Measurements from ENCODE around the gene GPALPP1. TPM values are rescaled to one million over a fixed set of nuclear protein-coding genes. Genes with fewer than 3 reads are reported as not detected.

The GPALPP1 gene
- total and polyA plus RNA-seq, 3 experiments from 2014 or later, result 18.3 to 29.8 (median 26.6) TPM

DNA sequence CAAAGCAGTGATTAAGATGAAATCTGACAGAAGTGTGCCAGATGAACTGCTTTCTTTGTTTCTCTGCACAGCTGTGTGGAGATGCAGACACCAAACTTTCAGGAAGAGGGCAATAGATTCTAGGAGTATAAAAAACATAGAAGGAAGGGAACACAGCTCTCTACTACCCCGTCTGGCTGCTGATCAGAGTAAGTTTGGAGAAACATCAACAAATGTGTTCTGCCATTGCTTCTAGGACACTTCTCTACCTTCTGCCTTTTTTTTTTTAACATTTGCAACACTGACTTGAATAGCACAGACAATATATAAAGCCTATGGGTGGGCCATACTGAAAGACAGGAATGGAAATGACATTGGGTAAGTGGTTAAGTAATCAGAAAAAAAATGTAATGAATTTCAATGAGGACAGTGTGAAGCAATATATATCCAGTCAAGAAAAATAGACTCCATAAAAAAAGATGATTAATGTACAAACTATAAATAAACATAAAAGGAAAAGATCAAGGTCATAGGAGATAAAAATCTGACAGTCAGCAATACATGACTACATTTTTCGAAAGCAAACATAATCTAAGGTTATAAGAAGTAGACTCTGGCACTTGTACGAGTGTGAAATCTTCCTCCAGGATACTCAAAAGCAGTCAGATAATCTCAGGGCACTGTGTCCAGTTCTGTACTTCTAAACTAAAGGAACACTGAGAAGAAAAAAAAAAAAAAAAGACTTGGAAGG, 21.5 kb upstream of the GPALPP1 start:
- H3K9me3 Mint-ChIP-seq, result peaks cover 0 to 4% (median 0%) of the 10 kb centered on the region in 5 donors
- H3K4me3 ChIP-seq (ENCODE audit: low read length), result no peak overlapping the region
- H3K27me3 ChIP-seq (ENCODE audit: insufficient read depth, low read length, poor library complexity, severe bottlenecking), result no peaks in the 10 kb centered on the region
- no peaks in the 10 kb centered on the region for H3K27me3 Mint-ChIP-seq
- DNase-seq, result no peak
- no peaks in the 10 kb centered on the region for H3K4me1 Mint-ChIP-seq
- ChIA-PET CTCF (no interaction called here), POLR2A (no interaction called here)
- no peak overlapping the region for H3K27ac ChIP-seq (ENCODE audit: low read depth, low read length)
- H3K27ac Mint-ChIP-seq, result peak overlapping the region in 3 of 8 donors; percentile 5 to 55 (median 6)
- H3K4me3 Mint-ChIP-seq, result no peak overlapping the region
- peaks cover 9% of the 10 kb centered on the region for H3K36me3 ChIP-seq (ENCODE audit: insufficient read depth, low read length)
- no peaks in the 10 kb centered on the region for H3K4me1 ChIP-seq (ENCODE audit: insufficient read depth, low read length)
- H3K36me3 Mint-ChIP-seq, result peaks cover 22 to 54% (median 29%) of the 10 kb centered on the region in 3 donors
- H3K9me3 ChIP-seq (ENCODE audit: low read length), result no peaks in the 10 kb centered on the region

GRCh38 chr13:44968434-44968815, 20.9 kb upstream of the GPALPP1 start:
- POLR2A ChIA-PET, result no interaction called here
- H3K4me1 Mint-ChIP-seq, result no peaks in the 10 kb centered on the region
- peaks cover 7% of the 10 kb centered on the region for H3K36me3 ChIP-seq (ENCODE audit: insufficient read depth, low read length)

GRCh38 chr13:44969551-44970484, 19.5 kb upstream of the GPALPP1 start:
- peaks cover 5 to 36% (median 19%) of the 10 kb centered on the region in 3 donors for H3K36me3 Mint-ChIP-seq

More at GRCh38 chr13:44968434-44968815, 20.9 kb upstream of the GPALPP1 start:
- Histone ChIP-seq H3K9me3 (ENCODE audit: low read length) (no peaks in the 10 kb centered on the region), H3K4me3 (ENCODE audit: low read length) (no peak overlapping the region), H3K27ac (ENCODE audit: low read depth, low read length) (no peak overlapping the region), H3K27me3 (ENCODE audit: insufficient read depth, low read length, poor library complexity, severe bottlenecking) (no peaks in the 10 kb centered on the region), H3K4me1 (ENCODE audit: insufficient read depth, low read length) (no peaks in the 10 kb centered on the region)
- Mint-ChIP-seq H3K27me3 (no peaks in the 10 kb centered on the region), H3K4me3 (no peak overlapping the region), H3K9me3 (no peaks in the 10 kb centered on the region), H3K36me3 (peaks cover 16 to 49% (median 24%) of the 10 kb centered on the region in 3 donors), H3K27ac (peak overlapping the region in 2 of 8 donors; percentile 5 to 55)
- DNase-seq, result no peak
- CTCF ChIA-PET, result interaction anchor here (2.6 kb wide), 1 partner anchor 485 kb away, joined by 15 read pairs; no protein-coding TSS in a partner anchor

DNA sequence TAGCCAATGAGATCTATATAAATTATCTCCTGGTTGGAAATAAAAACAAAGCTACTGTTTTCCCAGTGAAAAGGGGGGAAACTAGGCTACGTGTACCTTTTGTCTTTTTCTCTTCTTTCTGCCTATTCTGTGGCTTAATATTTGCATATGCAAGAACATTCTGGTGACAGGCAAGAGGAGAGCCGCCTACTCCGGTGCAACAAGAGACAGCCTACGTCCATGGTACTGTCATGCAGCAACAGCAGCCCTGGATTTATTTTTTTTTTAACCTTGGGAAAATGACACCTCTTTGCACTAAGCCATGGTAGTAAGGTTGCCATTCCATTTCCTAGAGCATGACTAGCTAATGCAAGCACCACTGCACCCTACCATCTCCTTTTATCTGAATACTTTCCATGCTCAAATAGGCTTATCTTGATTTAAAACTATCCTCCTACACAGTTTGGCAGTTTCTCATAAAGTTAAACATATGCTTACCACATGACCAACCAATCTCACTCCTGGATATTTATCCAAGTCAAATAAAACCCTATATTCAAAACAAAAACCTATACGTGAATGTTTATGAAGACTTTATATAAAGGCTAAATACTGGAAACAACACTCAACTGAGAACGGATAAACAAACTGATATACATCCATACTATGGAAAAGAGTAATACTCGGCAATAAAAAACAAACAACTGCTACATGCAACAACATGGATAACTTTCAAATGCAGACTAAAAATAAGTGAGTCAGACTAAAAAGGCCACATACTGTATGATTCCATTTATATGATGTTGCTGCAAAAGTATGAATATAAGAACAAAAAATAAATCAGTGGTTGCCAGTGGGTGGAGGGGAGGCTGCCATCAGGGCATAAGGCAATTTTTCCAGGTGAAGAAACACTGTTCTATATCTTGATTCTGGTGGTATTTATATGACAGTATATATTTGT, 17.4 kb upstream of the GPALPP1 start:
- H3K4me1 Mint-ChIP-seq, result no peaks in the 10 kb centered on the region
- H3K4me3 Mint-ChIP-seq, result no peak overlapping the region
- peaks cover 0 to 30% (median 16%) of the 10 kb centered on the region in 3 donors for H3K36me3 Mint-ChIP-seq
- peak overlapping the region in 2 of 8 donors; percentile 3 to 14 for H3K27ac Mint-ChIP-seq
- H3K27me3 ChIP-seq (ENCODE audit: insufficient read depth, low read length, poor library complexity, severe bottlenecking), result no peaks in the 10 kb centered on the region
- no peak overlapping the region for H3K27ac ChIP-seq (ENCODE audit: low read depth, low read length)
- H3K4me3 ChIP-seq (ENCODE audit: low read length), result no peak overlapping the region
- no peaks in the 10 kb centered on the region for H3K9me3 Mint-ChIP-seq
- no peaks in the 10 kb centered on the region for H3K9me3 ChIP-seq (ENCODE audit: low read length)
- ChIA-PET POLR2A (no interaction called here), CTCF (interaction anchor here (1.4 kb wide), 1 partner anchor 491 kb away, joined by 4 read pairs; no protein-coding TSS in a partner anchor)
- no peak for DNase-seq
- H3K36me3 ChIP-seq (ENCODE audit: insufficient read depth, low read length), result no peaks in the 10 kb centered on the region
- no peaks in the 10 kb centered on the region for H3K27me3 Mint-ChIP-seq
- no peaks in the 10 kb centered on the region for H3K4me1 ChIP-seq (ENCODE audit: insufficient read depth, low read length)

More at GRCh38 chr13:44969551-44970484, 19.5 kb upstream of the GPALPP1 start:
- Histone ChIP-seq H3K4me3 (ENCODE audit: low read length) (no peak overlapping the region), H3K9me3 (ENCODE audit: low read length) (no peaks in the 10 kb centered on the region), H3K36me3 (ENCODE audit: insufficient read depth, low read length) (no peaks in the 10 kb centered on the region), H3K27ac (ENCODE audit: low read depth, low read length) (no peak overlapping the region), H3K27me3 (ENCODE audit: insufficient read depth, low read length, poor library complexity, severe bottlenecking) (no peaks in the 10 kb centered on the region), H3K4me1 (ENCODE audit: insufficient read depth, low read length) (no peaks in the 10 kb centered on the region)
- Mint-ChIP-seq H3K27ac (no peak overlapping the region), H3K4me3 (no peak overlapping the region), H3K4me1 (no peaks in the 10 kb centered on the region), H3K27me3 (no peaks in the 10 kb centered on the region), H3K9me3 (no peaks in the 10 kb centered on the region)
- DNase-seq, result peak in 2 of 5 donors; percentile 15 to 17
- CTCF ChIA-PET, result interaction anchor here (0.7 to 2.6 kb wide), 4 partner anchors 480 to 838 kb away, joined by 3 to 15 read pairs (median 4); no protein-coding TSS in a partner anchor
- POLR2A ChIA-PET, result no interaction called here

DNA sequence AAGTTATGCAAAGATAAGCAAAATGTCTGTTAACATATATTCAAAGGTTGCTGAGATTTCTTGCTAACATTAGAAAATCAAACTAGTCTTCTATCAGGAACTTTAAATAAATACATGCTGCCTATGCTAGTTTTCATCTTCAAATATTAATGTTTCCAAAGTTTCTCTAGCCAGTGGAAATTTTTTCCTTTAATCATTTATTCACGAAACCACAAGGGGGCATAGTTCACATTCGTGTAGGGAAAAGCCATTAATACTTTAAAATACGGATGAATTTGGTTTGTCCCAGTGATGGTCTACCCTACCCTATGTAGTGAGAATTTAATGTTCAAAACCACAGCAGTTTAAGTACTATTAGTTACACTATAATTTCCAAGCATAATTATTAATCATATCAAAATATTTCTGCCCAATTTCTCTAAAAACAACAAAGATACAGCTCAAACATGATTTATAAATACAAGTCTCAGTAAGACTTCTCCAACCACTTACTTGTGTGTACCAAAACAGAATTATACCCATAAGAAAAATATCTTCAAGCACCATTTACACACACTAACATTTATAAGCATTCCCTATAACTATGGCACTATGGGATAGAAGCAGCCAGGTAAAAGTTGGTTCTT, 16.3 kb upstream of the GPALPP1 start:
- Histone ChIP-seq H3K27me3 (ENCODE audit: insufficient read depth, low read length, poor library complexity, severe bottlenecking) (no peaks in the 10 kb centered on the region), H3K4me3 (ENCODE audit: low read length) (no peak overlapping the region), H3K4me1 (ENCODE audit: insufficient read depth, low read length) (no peaks in the 10 kb centered on the region), H3K36me3 (ENCODE audit: insufficient read depth, low read length) (peaks cover 3% of the 10 kb centered on the region), H3K27ac (ENCODE audit: low read depth, low read length) (no peak overlapping the region), H3K9me3 (ENCODE audit: low read length) (no peaks in the 10 kb centered on the region)
- Mint-ChIP-seq H3K36me3 (peaks cover 0 to 33% (median 10%) of the 10 kb centered on the region in 3 donors), H3K27ac (no peak overlapping the region), H3K4me1 (no peaks in the 10 kb centered on the region), H3K9me3 (no peaks in the 10 kb centered on the region), H3K4me3 (no peak overlapping the region), H3K27me3 (no peaks in the 10 kb centered on the region)
- POLR2A ChIA-PET, result no interaction called here
- CTCF ChIA-PET, result interaction anchor here (2.2 kb wide), 1 partner anchor 490 kb away, joined by 9 read pairs; no protein-coding TSS in a partner anchor
- no peak for DNase-seq

DNA sequence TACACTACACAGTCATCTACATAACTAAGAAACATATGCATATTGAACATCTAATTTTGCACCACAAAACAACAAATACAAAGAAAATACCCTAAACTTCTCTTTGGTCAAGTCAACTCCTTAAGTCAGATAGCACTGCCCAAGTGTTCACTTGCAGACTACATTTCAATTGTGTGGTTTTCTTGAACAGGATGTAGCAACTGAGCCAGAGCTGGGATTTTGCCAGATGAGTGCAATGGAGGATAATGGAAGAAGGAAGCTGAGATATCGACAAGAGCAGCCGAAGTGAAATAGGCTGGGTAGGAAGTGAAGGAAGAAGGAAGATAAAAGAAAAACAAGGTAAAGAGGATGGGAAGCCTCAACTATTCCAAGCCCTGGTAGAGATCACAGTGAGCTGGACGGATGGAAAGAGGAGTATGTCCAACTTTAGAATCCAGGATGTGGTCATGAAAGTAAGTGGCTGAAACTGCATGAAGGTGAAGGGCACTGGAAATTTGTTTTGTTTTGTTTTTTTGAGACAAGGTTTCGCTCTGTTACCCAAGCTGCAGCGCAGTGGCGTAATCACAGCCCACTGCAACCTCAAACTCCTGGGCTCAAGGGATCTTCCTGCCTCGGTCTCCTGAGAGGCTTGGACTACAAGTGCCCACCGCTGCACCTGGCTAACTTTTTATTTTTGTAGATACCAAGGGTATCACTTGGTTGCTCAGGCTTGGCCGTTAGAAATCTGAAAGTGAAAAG, 15.1 kb upstream of the GPALPP1 start:
- H3K36me3 ChIP-seq (ENCODE audit: insufficient read depth, low read length), result peaks cover 14% of the 10 kb centered on the region
- no peak overlapping the region for H3K4me3 ChIP-seq (ENCODE audit: low read length)
- ChIA-PET POLR2A (no interaction called here), CTCF (interaction anchor here (0.9 to 2.2 kb wide), 2 partner anchors 57 to 491 kb away, joined by 3 to 9 read pairs; no protein-coding TSS in a partner anchor)
- DNase-seq, result no peak
- Mint-ChIP-seq H3K4me3 (no peak overlapping the region), H3K4me1 (no peaks in the 10 kb centered on the region), H3K36me3 (peaks cover 0 to 37% (median 9%) of the 10 kb centered on the region in 3 donors), H3K27me3 (no peaks in the 10 kb centered on the region), H3K27ac (no peak overlapping the region), H3K9me3 (no peaks in the 10 kb centered on the region)
- no peak overlapping the region for H3K27ac ChIP-seq (ENCODE audit: low read depth, low read length)
- H3K9me3 ChIP-seq (ENCODE audit: low read length), result no peaks in the 10 kb centered on the region
- no peaks in the 10 kb centered on the region for H3K4me1 ChIP-seq (ENCODE audit: insufficient read depth, low read length)
- H3K27me3 ChIP-seq (ENCODE audit: insufficient read depth, low read length, poor library complexity, severe bottlenecking), result no peaks in the 10 kb centered on the region

DNA sequence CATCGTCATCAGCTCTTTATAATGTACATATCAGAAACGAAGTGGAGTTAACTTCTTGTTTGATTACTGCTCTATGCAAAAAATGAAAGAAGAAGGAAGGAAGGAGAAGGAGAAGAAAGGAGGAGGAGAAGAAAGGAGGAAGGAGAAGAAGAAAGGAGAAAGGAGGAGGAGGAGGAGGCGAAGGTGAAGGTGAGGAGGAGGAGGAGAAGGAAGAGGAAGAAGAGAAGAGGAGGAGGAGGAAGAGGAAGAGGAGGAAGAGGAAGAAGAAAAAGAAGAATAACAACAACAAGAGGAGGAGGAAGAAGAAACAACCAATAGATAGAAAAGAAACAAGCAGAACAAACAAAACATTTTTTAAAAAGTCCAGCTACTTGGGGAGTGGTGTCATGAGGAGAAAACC, 13.1 kb upstream of the GPALPP1 start:
- Histone ChIP-seq H3K27ac (ENCODE audit: low read depth, low read length) (no peak overlapping the region), H3K36me3 (ENCODE audit: insufficient read depth, low read length) (peaks cover 19% of the 10 kb centered on the region), H3K4me3 (ENCODE audit: low read length) (no peak overlapping the region), H3K4me1 (ENCODE audit: insufficient read depth, low read length) (no peaks in the 10 kb centered on the region), H3K9me3 (ENCODE audit: low read length) (no peaks in the 10 kb centered on the region), H3K27me3 (ENCODE audit: insufficient read depth, low read length, poor library complexity, severe bottlenecking) (no peaks in the 10 kb centered on the region)
- H3K36me3 Mint-ChIP-seq, result peaks cover 0 to 47% (median 8%) of the 10 kb centered on the region in 3 donors
- POLR2A ChIA-PET, result no interaction called here
- no peak overlapping the region for H3K4me3 Mint-ChIP-seq
- H3K27me3 Mint-ChIP-seq, result no peaks in the 10 kb centered on the region
- CTCF ChIA-PET, result no interaction called here
- no peak for DNase-seq
- H3K27ac Mint-ChIP-seq, result no peak overlapping the region
- H3K4me1 Mint-ChIP-seq, result no peaks in the 10 kb centered on the region
- no peaks in the 10 kb centered on the region for H3K9me3 Mint-ChIP-seq
